DOHH2 (cell line): ENCODE measurements around the gene FGF21.

Experiments
- CTCF ChIP-seq: fragments of 200-600 bp; sonication (generic); IDR thresholded peaks from one replicate; pipeline ENCODE4 v1.5.1; 2014; ENCODE audit warnings: antibody characterized with exemption, mild to moderate bottlenecking, low read depth, low read length; ENCODE audit not compliant: poor library complexity, severe bottlenecking
- EZH2phosphoT487 ChIP-seq: fragments of 200-600 bp; sonication (generic); IDR thresholded peaks from 2 replicates; pipeline ENCODE4 v1.6.1; 2017; ENCODE audit warnings: borderline replicate concordance, mild to moderate bottlenecking, antibody characterized with exemption, low read length, moderate library complexity, mixed read lengths

GRCh38 chr19:48713864-48714755 is 41.2 kb upstream of the FGF21 start:
- TF ChIP-seq CTCF (no peak), EZH2phosphoT487 (no peak)
